Retinal pigment epithelial cell (primary cell): ENCODE data around the gene ABCC2.
"Not testable (repeated sequence)": the region's sequence is repeated elsewhere in the genome, so short reads cannot be mapped to it uniquely, and the experiment has no call there.

Experiments used
- DNase-seq: peaks from one replicate; pipeline ENCODE4 v3.0.0-alpha.2; 2010; ENCODE audit warnings: low read depth
- H3K4me3 ChIP-seq: 2 replicates; pipeline ENCODE4 v1.5.1; 2011; ENCODE audit warnings: mild to moderate bottlenecking, low read length, control low read depth, moderate library complexity
- TF ChIP-seq, protein P1 (sequence below): conservative IDR thresholded peaks from 2 replicates; pipeline ENCODE4 v1.5.1; 2011; ENCODE audit warnings: low read depth, low read length, control low read depth, inconsistent platforms

ABCC2 gene

DNA sequence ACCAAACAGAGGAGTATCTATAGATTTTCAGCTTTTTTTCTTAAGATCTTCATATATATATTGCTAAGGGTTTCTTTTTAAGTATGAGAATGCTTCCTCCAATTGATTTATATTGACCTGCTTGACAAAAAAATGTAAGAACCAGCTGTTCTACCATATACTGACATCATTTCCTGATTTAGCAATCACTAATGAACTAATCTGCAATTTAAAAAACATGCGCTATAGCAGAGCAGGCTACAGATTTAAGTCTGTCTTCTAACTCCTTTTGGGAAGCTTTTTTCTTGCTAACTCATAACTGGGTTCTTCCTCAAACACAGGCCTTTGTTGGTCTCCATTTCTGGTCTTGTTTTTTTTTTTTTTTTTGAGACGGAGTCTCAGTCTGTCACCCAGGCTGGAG lies 33.2 kb downstream of the ABCC2 start:
- TF ChIP-seq, protein P1, sequence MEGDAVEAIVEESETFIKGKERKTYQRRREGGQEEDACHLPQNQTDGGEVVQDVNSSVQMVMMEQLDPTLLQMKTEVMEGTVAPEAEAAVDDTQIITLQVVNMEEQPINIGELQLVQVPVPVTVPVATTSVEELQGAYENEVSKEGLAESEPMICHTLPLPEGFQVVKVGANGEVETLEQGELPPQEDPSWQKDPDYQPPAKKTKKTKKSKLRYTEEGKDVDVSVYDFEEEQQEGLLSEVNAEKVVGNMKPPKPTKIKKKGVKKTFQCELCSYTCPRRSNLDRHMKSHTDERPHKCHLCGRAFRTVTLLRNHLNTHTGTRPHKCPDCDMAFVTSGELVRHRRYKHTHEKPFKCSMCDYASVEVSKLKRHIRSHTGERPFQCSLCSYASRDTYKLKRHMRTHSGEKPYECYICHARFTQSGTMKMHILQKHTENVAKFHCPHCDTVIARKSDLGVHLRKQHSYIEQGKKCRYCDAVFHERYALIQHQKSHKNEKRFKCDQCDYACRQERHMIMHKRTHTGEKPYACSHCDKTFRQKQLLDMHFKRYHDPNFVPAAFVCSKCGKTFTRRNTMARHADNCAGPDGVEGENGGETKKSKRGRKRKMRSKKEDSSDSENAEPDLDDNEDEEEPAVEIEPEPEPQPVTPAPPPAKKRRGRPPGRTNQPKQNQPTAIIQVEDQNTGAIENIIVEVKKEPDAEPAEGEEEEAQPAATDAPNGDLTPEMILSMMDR = no peak

DNA sequence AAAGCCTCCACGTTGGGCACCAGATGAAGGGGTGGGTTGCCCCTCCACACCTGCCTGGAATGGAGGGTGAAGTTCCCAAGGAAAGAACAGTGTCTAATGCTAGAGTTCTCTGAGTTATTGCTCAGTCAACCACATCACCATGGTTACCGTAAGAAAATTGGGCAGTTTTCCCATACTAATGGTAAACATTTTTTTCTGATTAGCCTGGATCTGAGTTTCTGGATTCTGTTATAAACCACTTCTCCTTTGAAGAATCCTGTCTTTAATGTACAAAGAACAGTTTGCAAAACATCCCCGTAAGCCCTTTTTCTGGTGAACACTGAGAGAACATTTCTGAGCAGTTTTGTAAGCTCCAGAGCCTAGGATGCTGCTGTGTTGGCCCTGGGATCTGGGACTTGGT lies 45.5 kb downstream of the ABCC2 start:
- TF ChIP-seq, protein P1 = no peak
- H3K4me3 ChIP-seq = no peak overlapping the region
- no peak for DNase-seq

More for the DNA sequence above, 33.2 kb downstream of the ABCC2 start:
- no peak overlapping the region for H3K4me3 ChIP-seq
- no peak for DNase-seq

- TF ChIP-seq, protein P1 = no peak
- DNase-seq = no peak
- H3K4me3 ChIP-seq = no peak overlapping the region
These were observed 46.0 kb downstream of the ABCC2 start for GRCh38 chr10:99828464-99828863.

- H3K4me3 ChIP-seq = no peak overlapping the region
- TF ChIP-seq, protein P1 = no peak
- no peak for DNase-seq
These were observed 50.0 kb downstream of the ABCC2 start for GRCh38 chr10:99832439-99832838.

DNA sequence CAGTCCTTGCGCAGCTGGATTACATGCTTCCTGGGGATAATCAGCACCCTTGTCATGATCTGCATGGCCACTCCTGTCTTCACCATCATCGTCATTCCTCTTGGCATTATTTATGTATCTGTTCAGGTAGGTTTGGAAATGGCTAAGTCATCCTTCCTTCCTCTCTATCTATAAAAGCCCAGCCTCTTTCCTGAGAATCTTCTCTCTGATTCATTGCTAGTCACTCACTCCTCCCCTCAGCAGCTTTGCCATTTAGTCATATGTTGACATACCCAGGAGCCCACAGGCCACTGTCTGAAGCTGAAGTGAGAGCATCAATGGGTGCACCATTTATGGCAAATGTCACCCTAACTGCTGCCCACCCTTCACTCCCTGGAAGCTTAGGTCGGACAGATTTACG lies 52.0 kb downstream of the ABCC2 start:
- no peak for DNase-seq
- TF ChIP-seq, protein P1 = no peak
- no peak overlapping the region for H3K4me3 ChIP-seq

DNA sequence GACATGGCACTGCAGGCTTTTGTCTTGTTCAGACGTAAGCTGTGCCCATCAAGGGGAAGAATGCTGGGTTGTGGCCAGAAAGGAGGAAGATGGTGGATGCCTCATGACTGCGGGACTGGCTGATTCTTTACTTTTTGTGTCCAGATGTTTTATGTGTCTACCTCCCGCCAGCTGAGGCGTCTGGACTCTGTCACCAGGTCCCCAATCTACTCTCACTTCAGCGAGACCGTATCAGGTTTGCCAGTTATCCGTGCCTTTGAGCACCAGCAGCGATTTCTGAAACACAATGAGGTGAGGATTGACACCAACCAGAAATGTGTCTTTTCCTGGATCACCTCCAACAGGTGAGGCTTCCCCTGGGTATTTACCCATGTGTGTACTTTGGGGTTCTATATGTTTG lies 53.5 kb downstream of the ABCC2 start:
- TF ChIP-seq, protein P1 = no peak
- no peak for DNase-seq
- no peak overlapping the region for H3K4me3 ChIP-seq

DNA sequence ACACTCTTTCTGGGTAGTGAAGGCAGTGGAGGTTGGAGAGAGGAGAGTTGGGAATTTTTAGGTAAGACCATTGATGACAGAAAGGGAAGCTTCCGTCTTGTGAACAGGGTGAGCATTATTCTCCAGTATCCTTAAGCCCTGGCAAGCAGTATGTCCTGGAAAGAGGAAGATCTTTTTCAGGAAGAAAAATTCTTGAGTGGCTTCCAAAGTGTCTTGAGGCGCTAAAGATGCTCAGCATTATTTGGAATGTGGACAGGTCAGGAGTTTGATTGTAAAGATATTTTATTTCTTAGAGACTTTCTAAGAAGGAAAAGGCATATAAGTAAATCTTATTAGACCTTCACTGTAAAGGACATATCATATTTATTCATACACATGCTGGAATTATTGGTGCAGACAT lies 54.3 kb downstream of the ABCC2 start:
- TF ChIP-seq, protein P1 = no peak
- H3K4me3 ChIP-seq = no peak overlapping the region
- no peak for DNase-seq

GRCh38 chr10:99840859-99841258 lies 58.4 kb downstream of the ABCC2 start:
- H3K4me3 ChIP-seq, DNase-seq: not testable (repeated sequence)
